ENCODE data around the gene PDIA4.

The PDIA4 gene

GRCh38 chr7:148962823-148963582, 65.3 kb downstream of the PDIA4 start:
- Mint-ChIP-seq H3K4me3 (peak overlapping the region; percentile 78), H3K27ac (peak overlapping the region; percentile 80), H3K9me3 (no peaks in the 10 kb centered on the region), H3K27me3 (no peaks in the 10 kb centered on the region), H3K4me1 (ENCODE audit: low read depth) (peaks cover 30% of the 10 kb centered on the region), H3K36me3 (ENCODE audit: low read depth) (no peaks in the 10 kb centered on the region)
- intact Hi-C loops (cut with micrococcal nuclease) = loop anchor here (1.0 to 10.0 kb wide), 6 partner anchors 22 to 696 kb away; partner anchors contain the start of genes CUL1 and EZH2

- H3K4me1 Mint-ChIP-seq (ENCODE audit: low read depth) = peaks cover 30% of the 10 kb centered on the region
- no peaks in the 10 kb centered on the region for H3K36me3 Mint-ChIP-seq (ENCODE audit: low read depth)
- H3K4me3 Mint-ChIP-seq = peak overlapping the region; percentile 78
- H3K27ac Mint-ChIP-seq = peak overlapping the region; percentile 80
- no peaks in the 10 kb centered on the region for H3K9me3 Mint-ChIP-seq
- no peaks in the 10 kb centered on the region for H3K27me3 Mint-ChIP-seq
- intact Hi-C loops (cut with micrococcal nuclease) = loop anchor here (1.0 to 10.0 kb wide), 6 partner anchors 22 to 695 kb away; partner anchors contain the start of genes CUL1 and EZH2
Observed at GRCh38 chr7:148962440-148962822, 65.9 kb downstream of the PDIA4 start.

- H3K27ac Mint-ChIP-seq = no peak overlapping the region
- intact Hi-C loops (cut with micrococcal nuclease) = loop anchor here (5.0 to 10.0 kb wide), 4 partner anchors 77 to 692 kb away; partner anchors contain the start of genes CUL1 and EZH2
- H3K4me3 Mint-ChIP-seq = no peak overlapping the region
- H3K4me1 Mint-ChIP-seq (ENCODE audit: low read depth) = peaks cover 18% of the 10 kb centered on the region
- no peaks in the 10 kb centered on the region for H3K36me3 Mint-ChIP-seq (ENCODE audit: low read depth)
- no peaks in the 10 kb centered on the region for H3K27me3 Mint-ChIP-seq
- no peaks in the 10 kb centered on the region for H3K9me3 Mint-ChIP-seq
Observed at GRCh38 chr7:148959726-148960125, 68.6 kb downstream of the PDIA4 start.

GRCh38 chr7:148958061-148958460, 70.2 kb downstream of the PDIA4 start:
- Mint-ChIP-seq H3K27ac (no peak overlapping the region), H3K36me3 (ENCODE audit: low read depth) (no peaks in the 10 kb centered on the region), H3K27me3 (no peaks in the 10 kb centered on the region), H3K9me3 (no peaks in the 10 kb centered on the region), H3K4me3 (no peak overlapping the region), H3K4me1 (ENCODE audit: low read depth) (peaks cover 4% of the 10 kb centered on the region)
- intact Hi-C loops (cut with micrococcal nuclease) = no loop called here

GRCh38 chr7:148954766-148955165, 73.5 kb downstream of the PDIA4 start:
- Mint-ChIP-seq H3K9me3 (no peaks in the 10 kb centered on the region), H3K27me3 (no peaks in the 10 kb centered on the region), H3K36me3 (ENCODE audit: low read depth) (no peaks in the 10 kb centered on the region), H3K4me1 (ENCODE audit: low read depth) (no peaks in the 10 kb centered on the region), H3K27ac (no peak overlapping the region), H3K4me3 (no peak overlapping the region)
- intact Hi-C loops (cut with micrococcal nuclease) = no loop called here

- no peaks in the 10 kb centered on the region for H3K27me3 Mint-ChIP-seq
- H3K36me3 Mint-ChIP-seq (ENCODE audit: low read depth) = no peaks in the 10 kb centered on the region
Observed at GRCh38 chr7:148953676-148954075, 74.6 kb downstream of the PDIA4 start.

More at GRCh38 chr7:148953676-148954075, 74.6 kb downstream of the PDIA4 start:
- Mint-ChIP-seq H3K4me3 (no peak overlapping the region), H3K9me3 (no peaks in the 10 kb centered on the region), H3K4me1 (ENCODE audit: low read depth) (no peaks in the 10 kb centered on the region), H3K27ac (no peak overlapping the region)
- intact Hi-C loops (cut with micrococcal nuclease) = no loop called here

Measured in dendritic cell treated with granulocyte-macrophage colony-stimulating factor and Interleukin-4, amounts not matched to agents 40 ng/mL and 50 ng/mL, for 4 days (primary cell).